T-cell (primary cell): Measurements from ENCODE around the gene PTPN12. TPM values are rescaled to one million over a fixed set of nuclear protein-coding genes. Genes with fewer than 3 reads are reported as not detected.
"Not testable (repeated sequence)": the region's sequence is repeated elsewhere in the genome, so short reads cannot be mapped to it uniquely, and the experiment has no call there.

ENCODE experiments used
- ATAC-seq, 4 experiments: fragments of 200-7000 bp in 3 of 4; fragments of 150-1000 bp in 1 of 4; cut with Tn5 transposase; replicated peaks in 1 of 4; 1 replicate in 3 of 4; 2 replicates in 1 of 4; pipeline ENCODE4 v1.10.0; 2021; ENCODE audit warnings: moderate library complexity in 3 of 4, mild to moderate bottlenecking in 2 of 4, moderate number of reproducible peaks in 1 of 4
- CTCF ChIA-PET, 2 donors: fragments of 300-600 bp; sonication (Branson Sonifier 250); formaldehyde crosslinking; loops; one replicate each; lab custom pipeline; 2022; ENCODE audit warnings: antibody characterized with exemption in 2 of 2; lab: Charles Lee
- POLR2A ChIA-PET, 2 donors: fragments of 300-600 bp; sonication (Branson Sonifier 250); formaldehyde crosslinking; loops; one replicate each; lab custom pipeline; 2022; ENCODE audit warnings: antibody characterized with exemption in 2 of 2; lab: Charles Lee
- DNase-seq, 35 experiments: peaks; one replicate each; pipeline versions ENCODE4 v3.0.0 to v3.0.0-alpha.2; 2013 to 2023
- H3K27ac ChIP-seq: one replicate; pipeline ENCODE4 v1.5.1; 2013; ENCODE audit warnings: low read length
- H3K27me3 ChIP-seq, 2 experiments: replicated peaks in 1 of 2; 1 replicate in 1 of 2; 2 replicates in 1 of 2; pipeline versions ENCODE4 v1.6.1 to v1.7.0; 2013; ENCODE audit warnings: low read length in 1 of 2, mixed read lengths in 1 of 2; ENCODE audit not compliant: control insufficient read depth in 2 of 2, insufficient read depth in 2 of 2; ENCODE audit errors: extremely low read depth in 1 of 2
- H3K36me3 ChIP-seq, 2 donors: 1 replicate in 1 of 2; 2 replicates in 1 of 2; pipeline versions ENCODE4 v1.6.1 to v1.7.0; 2013; ENCODE audit warnings: low read length in 1 of 2; ENCODE audit not compliant: control insufficient read depth in 2 of 2, insufficient read depth in 1 of 2; ENCODE audit errors: extremely low read depth in 1 of 2
- H3K4me1 ChIP-seq, 2 experiments: 1 replicate in 1 of 2; 2 replicates in 1 of 2; pipeline versions ENCODE4 v1.6.1 to v1.7.0; 2013; ENCODE audit warnings: low read length in 2 of 2, mixed read lengths in 1 of 2; ENCODE audit not compliant: insufficient read depth in 2 of 2, control insufficient read depth in 1 of 2; ENCODE audit errors: extremely low read depth in 1 of 2
- H3K4me3 ChIP-seq, 2 donors: 1 replicate in 1 of 2; 2 replicates in 1 of 2; pipeline versions ENCODE4 v1.5.1 to v1.7.0; 2013; ENCODE audit warnings: mild to moderate bottlenecking in 2 of 2, low read length in 1 of 2, moderate library complexity in 1 of 2; ENCODE audit not compliant: control insufficient read depth in 1 of 2; ENCODE audit errors: extremely low read depth in 1 of 2
- H3K9me3 ChIP-seq: 2 replicates; pipeline ENCODE4 v1.7.0; 2013
- H3K27ac Mint-ChIP-seq, 2 donors: one replicate each; pipeline ENCODE4 v1.8.0; 2020 to 2021; ENCODE audit warnings: mild to moderate bottlenecking in 2 of 2, mixed read lengths in 2 of 2
- H3K27me3 Mint-ChIP-seq, 2 donors: one replicate each; pipeline ENCODE4 v1.8.0; 2021 to 2022; ENCODE audit warnings: mixed read lengths in 2 of 2
- H3K36me3 Mint-ChIP-seq: one replicate; pipeline ENCODE4 v1.8.0; 2021; ENCODE audit warnings: mixed read lengths
- H3K4me1 Mint-ChIP-seq, 3 donors: one replicate each; pipeline ENCODE4 v1.8.0; 2020 to 2022; ENCODE audit warnings: mixed read lengths in 3 of 3, mild to moderate bottlenecking in 1 of 3
- H3K4me3 Mint-ChIP-seq, 3 donors: one replicate each; pipeline ENCODE4 v1.8.0; 2020 to 2022; ENCODE audit warnings: mild to moderate bottlenecking in 3 of 3, mixed read lengths in 3 of 3, moderate library complexity in 3 of 3
- H3K9me3 Mint-ChIP-seq, 3 donors: one replicate each; pipeline ENCODE4 v1.8.0; 2020 to 2022; ENCODE audit warnings: mixed read lengths in 3 of 3
- WGBS: methylation state at CpG from one replicate; pipeline ENCODE4 v1.1.5; 2013; ENCODE audit warnings: missing lambda C conversion rate; ENCODE audit not compliant: insufficient coverage; 5-methylcytosine and 5-hydroxymethylcytosine counted together
- total RNA-seq, 35 experiments: library from RNA in 6 of 35; stranded (reverse) in 6 of 35; fragments of 120-200 nt in 1 of 35; gene quantifications; one replicate each; pipeline versions ENCODE4 v1.2.1 to v1.2.4 and lab custom pipeline; 2013 to 2026

Gene PTPN12
- total RNA-seq, 5 donors from 2014 or later (not counting 1 experiment from before 2014, with no cell fraction given): 20.0 to 25.0 (median 21.4) TPM

DNA sequence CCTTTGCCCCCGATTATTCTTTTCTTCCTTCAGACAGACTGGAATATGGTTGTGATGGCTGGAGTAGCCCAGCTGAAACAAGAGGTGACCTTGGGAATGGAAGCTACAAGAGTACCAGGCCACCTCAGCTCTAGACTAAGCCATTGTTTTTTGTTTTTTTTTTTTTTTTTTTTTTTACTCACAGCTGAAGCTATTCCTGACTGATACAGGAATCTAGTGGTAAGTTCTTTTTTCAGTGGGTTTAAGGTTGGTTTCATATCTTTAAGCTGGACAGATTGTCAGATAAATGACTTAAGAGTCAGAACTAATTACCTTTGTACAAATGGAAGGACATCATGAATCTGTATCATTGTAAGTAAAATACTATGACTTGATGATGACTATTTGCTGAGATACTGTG, 30.2 kb upstream of the PTPN12 start:
- DNase-seq (no peak), ATAC-seq (no peak)
- no peak overlapping the region for H3K4me3 ChIP-seq
- Mint-ChIP-seq H3K36me3 (no peaks in the 10 kb centered on the region), H3K4me1 (no peaks in the 10 kb centered on the region), H3K4me3 (no peak overlapping the region), H3K27me3 (peaks cover 0 to 3% of the 10 kb centered on the region in 2 donors), H3K27ac (no peak overlapping the region), H3K9me3 (no peaks in the 10 kb centered on the region)
- ChIA-PET POLR2A (interaction anchor here in 1 of 2 donors (0.7 kb wide), 1 partner anchor 60 kb away, joined by 11 read pairs; no protein-coding TSS in a partner anchor), CTCF (no interaction called here)
- no CpG with 5 or more reads among the region's 1 CpG for WGBS
- no peaks in the 10 kb centered on the region for H3K9me3 ChIP-seq
- H3K27ac ChIP-seq: no peak overlapping the region
- H3K4me1 ChIP-seq: no peaks in the 10 kb centered on the region
- H3K27me3 ChIP-seq: peaks cover 0 to 4% of the 10 kb centered on the region in 2 experiments
- H3K36me3 ChIP-seq: no peaks in the 10 kb centered on the region

DNA sequence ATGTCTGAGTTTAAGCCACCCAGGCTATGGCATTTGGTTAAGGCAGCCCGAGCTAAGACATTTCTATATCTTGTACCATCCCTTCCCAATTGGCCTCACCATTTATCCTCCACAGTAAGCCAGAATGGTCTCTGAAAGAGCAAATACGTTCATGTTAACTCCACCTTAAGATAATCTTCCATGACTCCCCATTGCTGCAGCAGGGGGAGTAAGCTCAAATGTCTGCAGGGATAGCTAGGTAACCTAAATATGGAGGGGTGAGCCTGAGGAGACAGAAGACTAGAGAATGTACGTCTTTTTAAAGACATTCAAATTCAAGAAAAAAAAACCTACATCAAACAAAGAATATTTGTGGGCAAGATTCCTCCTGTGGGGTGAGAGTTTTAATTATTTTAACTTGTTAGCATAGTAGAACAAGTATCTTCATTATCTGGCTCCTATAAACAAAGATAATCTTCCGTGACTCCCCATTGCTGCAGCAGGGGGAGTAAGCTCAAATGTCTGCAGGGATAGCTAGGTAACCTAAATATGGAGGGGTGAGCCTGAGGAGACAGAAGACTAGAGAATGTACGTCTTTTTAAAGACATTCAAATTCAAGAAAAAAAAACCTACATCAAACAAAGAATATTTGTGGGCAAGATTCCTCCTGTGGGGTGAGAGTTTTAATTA, 24.0 kb upstream of the PTPN12 start:
- H3K9me3 Mint-ChIP-seq, H3K4me1 ChIP-seq, H3K36me3 ChIP-seq, DNase-seq, H3K4me3 ChIP-seq, H3K27ac ChIP-seq, H3K27me3 Mint-ChIP-seq, H3K4me3 Mint-ChIP-seq, H3K36me3 Mint-ChIP-seq, H3K9me3 ChIP-seq, H3K4me1 Mint-ChIP-seq, H3K27ac Mint-ChIP-seq, H3K27me3 ChIP-seq, ATAC-seq: not testable (repeated sequence)
- CTCF ChIA-PET: interaction anchor here in 1 of 2 donors (0.7 kb wide), 1 partner anchor 238 kb away, joined by 3 read pairs; no protein-coding TSS in a partner anchor
- 83% methylated on average over 1 of the region's 5 CpGs for WGBS
- POLR2A ChIA-PET: interaction anchor here in 1 of 2 donors (0.5 kb wide), 2 partner anchors 10 to 37 kb away, joined by 3 to 7 read pairs; no protein-coding TSS in a partner anchor

DNA sequence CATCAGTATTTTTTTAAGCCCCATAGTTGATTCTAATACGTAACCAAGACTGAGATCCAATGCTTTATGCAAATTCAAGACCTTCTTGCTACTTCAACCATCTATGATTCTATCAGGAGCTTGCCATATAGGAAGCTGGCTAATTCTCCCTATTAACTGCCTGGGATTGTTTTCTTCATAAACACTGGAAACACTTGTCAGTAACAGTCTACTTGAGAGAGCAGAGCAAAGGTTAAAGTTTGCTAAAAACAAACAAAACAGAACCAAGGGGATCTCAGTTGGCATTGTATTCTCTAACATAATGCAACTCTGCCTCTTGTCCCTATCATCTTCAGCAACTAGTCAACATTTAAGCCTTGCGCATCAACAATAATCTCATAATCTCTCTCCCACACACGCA, 21.0 kb upstream of the PTPN12 start:
- POLR2A ChIA-PET: interaction anchor here in 1 of 2 donors (0.6 kb wide), 1 partner anchor 10 kb away, joined by 3 read pairs; no protein-coding TSS in a partner anchor

DNA sequence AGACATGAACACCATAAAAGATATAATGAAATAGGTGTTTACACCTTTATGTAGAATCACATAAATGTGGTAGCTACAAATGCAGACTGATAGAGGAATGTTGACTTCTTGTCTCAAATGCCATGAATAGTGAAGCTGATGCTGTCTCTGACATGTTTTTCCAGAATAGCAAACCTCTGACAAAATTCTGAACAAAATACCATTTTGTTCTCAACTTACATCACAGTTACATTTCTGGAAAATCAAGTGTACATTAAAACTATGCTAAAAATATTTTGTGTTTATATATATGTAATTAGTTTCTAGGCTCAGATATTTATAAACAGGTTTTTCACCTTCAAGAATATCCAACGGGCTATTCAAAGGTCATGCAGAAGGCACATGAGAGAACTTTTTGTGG, 16.8 kb upstream of the PTPN12 start:
- Histone ChIP-seq H3K4me3 (no peak overlapping the region), H3K27ac (no peak overlapping the region), H3K4me1 (no peaks in the 10 kb centered on the region), H3K36me3 (no peaks in the 10 kb centered on the region), H3K27me3 (no peaks in the 10 kb centered on the region), H3K9me3 (no peaks in the 10 kb centered on the region)
- DNase-seq (no peak), ATAC-seq (no peak)
- Mint-ChIP-seq H3K4me3 (no peak overlapping the region), H3K27ac (no peak overlapping the region), H3K9me3 (no peaks in the 10 kb centered on the region), H3K27me3 (peaks cover 0 to 4% of the 10 kb centered on the region in 2 donors), H3K4me1 (no peaks in the 10 kb centered on the region), H3K36me3 (peaks cover 2% of the 10 kb centered on the region)
- no CpG with 5 or more reads among the region's 1 CpG for WGBS
- ChIA-PET POLR2A (no interaction called here), CTCF (no interaction called here)

More for the DNA sequence above, 21.0 kb upstream of the PTPN12 start:
- Mint-ChIP-seq H3K27ac (no peak overlapping the region), H3K4me1 (no peaks in the 10 kb centered on the region), H3K27me3 (no peaks in the 10 kb centered on the region), H3K36me3 (no peaks in the 10 kb centered on the region), H3K4me3 (no peak overlapping the region), H3K9me3 (no peaks in the 10 kb centered on the region)
- ATAC-seq (no peak), DNase-seq (no peak)
- no peak overlapping the region for H3K4me3 ChIP-seq
- no peaks in the 10 kb centered on the region for H3K36me3 ChIP-seq
- CTCF ChIA-PET: interaction anchor here in 1 of 2 donors (1.0 kb wide), 1 partner anchor 117 kb away, joined by 3 read pairs; no protein-coding TSS in a partner anchor
- no peaks in the 10 kb centered on the region for H3K27me3 ChIP-seq
- H3K4me1 ChIP-seq: no peaks in the 10 kb centered on the region
- no peak overlapping the region for H3K27ac ChIP-seq
- 100% methylated on average over 2 of the region's 3 CpGs for WGBS
- no peaks in the 10 kb centered on the region for H3K9me3 ChIP-seq

DNA sequence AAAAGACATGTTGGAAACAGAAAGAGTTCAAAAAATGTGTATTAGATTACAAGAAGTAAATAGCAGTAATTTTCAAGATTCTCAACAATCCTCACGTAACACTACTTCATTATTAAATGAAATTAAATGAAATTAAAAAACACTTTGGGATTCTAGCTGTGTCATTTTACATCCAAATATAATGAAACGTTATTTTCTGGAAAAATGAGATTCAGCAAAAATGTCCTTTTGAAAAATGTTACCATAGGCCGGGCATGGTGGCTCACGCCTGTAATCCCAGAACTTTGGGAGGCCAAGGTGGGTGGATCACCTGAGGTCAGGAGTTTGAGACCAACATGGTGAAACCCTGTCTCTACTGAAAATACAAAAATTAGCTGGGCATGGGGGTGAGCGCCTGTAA, 15.6 kb upstream of the PTPN12 start:
- H3K4me1 Mint-ChIP-seq, H3K4me3 Mint-ChIP-seq, H3K27me3 ChIP-seq, H3K9me3 ChIP-seq, CTCF ChIA-PET, H3K36me3 Mint-ChIP-seq, H3K36me3 ChIP-seq, H3K27ac ChIP-seq, H3K27me3 Mint-ChIP-seq, ATAC-seq, H3K9me3 Mint-ChIP-seq, H3K27ac Mint-ChIP-seq, H3K4me3 ChIP-seq, DNase-seq, H3K4me1 ChIP-seq: not testable (repeated sequence)
- POLR2A ChIA-PET: interaction anchor here in 1 of 2 donors (0.5 kb wide), 1 partner anchor 89 kb away, joined by 3 read pairs; no protein-coding TSS in a partner anchor
- WGBS: 94% methylated on average over 2 of the region's 5 CpGs

DNA sequence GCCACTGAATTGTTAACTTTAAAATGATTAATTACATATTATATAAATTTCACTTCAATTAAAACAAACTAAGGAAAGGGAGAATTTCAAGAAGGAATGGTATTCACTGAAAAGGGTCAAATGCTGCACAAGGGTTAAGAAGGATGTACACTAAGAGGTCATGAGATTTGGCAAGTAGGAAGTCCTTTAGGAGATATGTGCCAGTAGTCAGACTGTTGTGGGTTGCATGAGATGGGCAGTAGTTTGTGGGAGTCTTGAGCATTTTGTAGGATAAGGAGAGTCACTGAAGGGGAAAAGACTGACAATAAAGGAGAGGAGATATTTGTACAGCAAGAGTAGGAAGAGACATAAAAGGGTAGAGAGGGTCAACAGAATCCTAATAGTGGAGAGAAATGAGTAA, 12.4 kb upstream of the PTPN12 start:
- DNase-seq: no peak
- Histone ChIP-seq H3K4me1 (no peaks in the 10 kb centered on the region), H3K27ac (no peak overlapping the region), H3K9me3 (no peaks in the 10 kb centered on the region), H3K27me3 (no peaks in the 10 kb centered on the region), H3K4me3 (no peak overlapping the region), H3K36me3 (no peaks in the 10 kb centered on the region)
- Mint-ChIP-seq H3K27me3 (peaks cover 0 to 6% of the 10 kb centered on the region in 2 donors), H3K4me1 (no peaks in the 10 kb centered on the region), H3K36me3 (peaks cover 2% of the 10 kb centered on the region), H3K27ac (no peak overlapping the region), H3K9me3 (no peaks in the 10 kb centered on the region), H3K4me3 (no peak overlapping the region)
- ATAC-seq: no peak
- ChIA-PET CTCF (no interaction called here), POLR2A (no interaction called here)
